ENCODE data around the gene FAM217B.

The FAM217B gene

GRCh38 chr20:59972037-59972801 lies 32.0 kb downstream of the FAM217B start:
- no peak for DNase-seq

DNA sequence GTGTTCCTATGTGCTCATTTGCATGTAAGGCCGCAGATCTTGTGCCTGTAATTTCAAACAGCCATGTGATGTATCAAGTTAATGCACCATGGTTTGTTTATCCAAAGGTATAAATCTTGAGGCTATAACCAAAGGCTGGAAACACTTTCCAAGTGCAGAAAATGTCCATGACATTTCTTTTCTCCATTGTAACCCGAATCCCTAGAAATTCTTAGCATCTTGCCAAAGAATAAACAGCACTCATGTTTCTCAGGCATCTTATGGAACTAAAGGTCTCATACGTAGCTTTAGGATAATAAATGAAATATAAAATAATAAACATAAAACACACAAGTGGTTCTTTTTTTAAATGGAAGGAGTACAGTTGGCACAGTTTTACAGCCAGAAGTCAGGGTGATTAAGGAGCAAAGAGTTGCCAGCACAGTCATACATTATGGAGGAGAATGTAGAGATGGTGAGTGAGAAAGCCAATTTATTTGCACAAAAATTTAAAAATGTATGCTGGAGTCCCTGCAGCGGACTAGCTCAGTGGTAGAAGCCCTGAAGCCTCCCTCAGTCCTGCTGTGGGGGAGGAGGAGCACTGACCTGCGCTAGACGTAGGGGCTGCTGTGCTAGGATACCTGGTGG lies 36.1 kb downstream of the FAM217B start:
- DNase-seq: no peak

- peak in 20 of 58 donors; percentile 1 to 60 (median 27) for DNase-seq
Observed at GRCh38 chr20:59977086-59977485, 36.9 kb downstream of the FAM217B start.

DNA sequence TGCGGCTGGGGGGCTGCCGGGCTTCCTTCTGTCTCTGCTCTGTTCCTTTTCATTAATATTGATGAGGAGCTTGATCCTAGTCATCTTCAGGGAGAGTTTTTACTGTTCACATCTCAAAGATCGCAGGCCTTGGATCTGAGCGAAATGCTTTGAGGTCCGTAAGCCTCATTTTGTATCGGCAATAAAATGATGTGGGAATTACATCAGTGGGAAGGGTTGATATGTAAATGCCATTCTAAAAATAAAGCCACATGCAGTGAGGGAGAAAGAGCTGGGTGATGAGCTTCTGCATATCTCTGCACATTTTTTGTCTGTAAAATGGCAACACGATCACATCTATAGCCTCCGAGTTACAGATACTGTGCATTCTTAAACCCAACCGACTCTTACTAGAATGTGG lies 42.9 kb downstream of the FAM217B start:
- DNase-seq: no peak

GRCh38 chr20:59984541-59984940 lies 44.4 kb downstream of the FAM217B start:
- no peak for DNase-seq

- no peak for DNase-seq
Observed at GRCh38 chr20:59985164-59985563, 45.0 kb downstream of the FAM217B start.

GRCh38 chr20:59985864-59986263 lies 45.7 kb downstream of the FAM217B start:
- DNase-seq: no peak

GRCh38 chr20:59987135-59987534 lies 46.9 kb downstream of the FAM217B start:
- DNase-seq: no peak

GRCh38 chr20:59988141-59988540 lies 48.0 kb downstream of the FAM217B start:
- no peak for DNase-seq

GRCh38 chr20:59992526-59993084 lies 52.4 kb downstream of the FAM217B start:
- no peak for DNase-seq

DNA sequence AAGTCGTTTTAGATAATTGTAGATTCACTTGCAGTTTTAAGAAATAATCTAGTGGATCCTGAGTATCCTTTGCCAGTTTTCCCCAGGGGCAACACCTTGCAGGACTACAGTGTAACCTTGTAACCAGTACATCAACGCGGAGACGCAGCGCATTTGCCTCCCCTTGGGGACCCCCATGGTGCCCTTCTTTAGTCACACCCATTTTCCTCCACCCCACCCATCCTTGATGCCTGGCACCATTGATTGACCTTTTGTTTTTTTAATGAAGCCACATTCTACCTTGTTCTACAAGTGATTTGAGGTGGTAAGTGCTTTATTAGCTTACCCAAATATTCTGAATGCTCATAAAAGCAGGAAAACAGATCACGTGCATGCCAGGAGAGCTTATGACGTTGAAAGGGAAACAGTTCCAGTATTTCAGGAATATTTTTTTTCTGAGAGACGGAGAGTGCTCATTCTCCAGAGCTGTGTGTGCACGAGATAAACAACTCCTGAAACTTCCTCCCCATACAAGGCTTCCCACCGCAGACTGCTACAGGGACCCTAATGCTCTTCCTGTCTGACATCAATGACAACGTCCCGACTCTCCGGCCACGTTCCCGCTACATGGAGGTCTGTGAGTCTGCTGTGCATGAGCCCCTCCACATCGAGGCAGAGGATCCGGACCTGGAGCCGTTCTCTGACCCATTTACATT lies 53.7 kb downstream of the FAM217B start:
- no peak for DNase-seq

DNA sequence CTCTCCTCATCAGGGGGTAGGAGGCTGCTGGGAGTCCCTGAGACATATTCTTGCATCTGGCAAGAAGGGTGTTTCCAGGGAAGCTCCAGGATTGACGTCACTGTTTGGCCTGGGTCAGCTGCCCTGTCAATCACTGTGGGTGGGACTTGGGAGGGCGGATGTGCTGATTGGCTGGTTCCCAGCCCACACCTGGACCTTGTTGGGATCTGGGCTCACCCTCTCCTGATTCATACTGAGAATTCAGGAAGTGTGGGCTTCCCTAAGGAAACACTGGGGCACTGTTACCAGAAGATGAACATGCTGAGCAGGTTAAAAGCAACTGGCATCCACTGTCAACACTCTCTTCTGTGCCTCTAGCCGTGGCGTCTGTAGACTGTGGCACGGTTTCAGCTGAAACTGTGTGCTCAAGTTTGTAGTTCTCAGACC lies 54.5 kb downstream of the FAM217B start:
- no peak for DNase-seq

- no peak for DNase-seq
Observed at GRCh38 chr20:59996108-59996507, 55.9 kb downstream of the FAM217B start.

DNA sequence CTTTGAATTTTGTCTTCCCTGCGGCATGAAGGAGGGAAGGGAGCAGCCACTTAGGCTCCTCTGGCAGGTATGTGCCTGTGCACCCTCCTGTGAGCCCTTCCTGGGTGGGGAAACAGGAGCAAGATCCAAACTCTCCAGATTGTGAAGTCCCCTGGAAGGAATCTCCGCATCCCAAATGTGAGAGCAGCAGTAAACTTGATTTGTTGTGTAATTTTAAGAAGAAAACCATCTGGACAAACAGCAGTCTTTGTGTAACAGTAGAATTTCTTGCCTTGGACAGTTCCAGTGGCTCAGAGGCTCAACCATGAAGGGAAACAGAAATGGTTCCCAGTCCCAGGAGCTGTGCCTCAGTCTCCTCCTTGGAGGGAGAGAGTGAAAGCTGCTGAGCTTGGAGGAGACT lies 57.7 kb downstream of the FAM217B start:
- DNase-seq: no peak
